Cardiac muscle cell (in vitro differentiated cells and primary cell): ENCODE measurements around the gene CGN. TPM values are rescaled to one million over a fixed set of nuclear protein-coding genes. Genes with fewer than 3 reads are reported as not detected.

Experiments
- DNase-seq, 2 donors: peaks; one replicate each; pipeline versions ENCODE4 v3.0.0 to v3.0.0-alpha.2; 2010 to 2017; ENCODE audit warnings: low read depth in 1 of 2, low spot score in 1 of 2
- H3K27ac ChIP-seq: fragments of 200-600 bp; sonication (generic); 2 replicates; pipeline ENCODE4 v1.5.1; 2016
- H3K27me3 ChIP-seq: fragments of 200-600 bp; sonication (generic); 2 replicates; pipeline ENCODE4 v1.6.0; 2016; ENCODE audit warnings: control low read depth
- H3K36me3 ChIP-seq: fragments of 200-600 bp; sonication (generic); 2 replicates; pipeline ENCODE4 v1.5.1; 2016; ENCODE audit warnings: control low read depth
- H3K4me1 ChIP-seq: fragments of 200-600 bp; sonication (generic); 2 replicates; pipeline ENCODE4 v1.8.1; 2017; ENCODE audit warnings: low read depth, mild to moderate bottlenecking, mixed run types
- H3K4me3 ChIP-seq: fragments of 200-600 bp; sonication (generic); 2 replicates; pipeline ENCODE4 v1.5.1; 2016; ENCODE audit warnings: mild to moderate bottlenecking
- H3K9me3 ChIP-seq: fragments of 200-600 bp; sonication (generic); 2 replicates; pipeline ENCODE4 v1.5.1; 2017; ENCODE audit warnings: low read depth, mild to moderate bottlenecking, control low read depth
- CTCF ChIP-seq: IDR thresholded peaks from 2 replicates; pipeline ENCODE4 v1.5.1; 2012; ENCODE audit warnings: low read depth, mild to moderate bottlenecking, low read length
- polyA plus RNA-seq: library from polyadenylated mRNA; unstranded; fragments of >200 nt; fragmentation: Nextera tagmentation; extraction: Ambion mirVana; gene quantifications from 2 replicates; pipeline ENCODE4 v1.2.1, GENCODE V29; 2016
- total RNA-seq: library from RNA; depleted of rRNA; stranded (reverse); fragments of >200 nt; gene quantifications from 2 replicates; pipeline ENCODE4 v1.2.3, GENCODE V29; 2016

CGN gene
- total and polyA plus RNA-seq, 2 experiments from 2014 or later: 1.2 to 4.3 TPM

- Histone ChIP-seq H3K4me3 (no peak overlapping the region), H3K4me1 (no peaks in the 10 kb centered on the region), H3K27me3 (no peaks in the 10 kb centered on the region), H3K27ac (no peak overlapping the region), H3K9me3 (no peaks in the 10 kb centered on the region), H3K36me3 (peaks cover 6% of the 10 kb centered on the region)
- no peak for DNase-seq
- no peak for TF ChIP-seq CTCF
These were observed 67.8 kb downstream of the CGN start for GRCh38 chr1:151578941-151579340.

GRCh38 chr1:151579436-151580225, 68.4 kb downstream of the CGN start:
- no peaks in the 10 kb centered on the region for H3K4me1 ChIP-seq
- DNase-seq: peak in 1 of 2 donors; percentile 23
- H3K27me3 ChIP-seq: no peaks in the 10 kb centered on the region
- no peak overlapping the region for H3K4me3 ChIP-seq
- TF ChIP-seq CTCF: no peak
- no peaks in the 10 kb centered on the region for H3K9me3 ChIP-seq
- no peak overlapping the region for H3K27ac ChIP-seq
- peaks cover 6% of the 10 kb centered on the region for H3K36me3 ChIP-seq

- no peak for TF ChIP-seq CTCF
- Histone ChIP-seq H3K9me3 (no peaks in the 10 kb centered on the region), H3K4me1 (no peaks in the 10 kb centered on the region), H3K27me3 (no peaks in the 10 kb centered on the region), H3K27ac (no peak overlapping the region), H3K4me3 (no peak overlapping the region), H3K36me3 (peaks cover 6% of the 10 kb centered on the region)
- DNase-seq: no peak
These were observed 70.3 kb downstream of the CGN start for GRCh38 chr1:151581451-151581850.

DNA sequence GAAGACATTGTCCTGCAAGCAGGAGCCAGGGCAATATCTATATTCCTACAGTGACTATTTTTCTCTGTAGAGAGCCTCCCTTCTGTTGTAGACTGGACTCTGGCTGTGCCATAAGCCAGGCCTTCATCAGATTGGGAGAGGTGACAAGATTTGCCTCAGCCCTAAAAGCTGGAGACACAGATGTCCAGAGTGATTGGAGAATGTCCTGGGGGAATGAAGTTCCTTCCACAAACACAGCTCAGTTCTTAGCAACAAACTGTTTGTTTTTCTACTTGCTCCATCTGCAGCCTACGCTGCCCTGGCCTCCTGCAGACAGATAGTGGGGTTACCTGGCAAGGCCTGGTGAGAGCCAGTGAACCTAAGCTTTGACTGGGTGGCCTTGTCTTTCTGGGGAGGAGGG, 70.7 kb downstream of the CGN start:
- no peak overlapping the region for H3K27ac ChIP-seq
- H3K36me3 ChIP-seq: peaks cover 6% of the 10 kb centered on the region
- H3K4me3 ChIP-seq: no peak overlapping the region
- DNase-seq: no peak
- H3K27me3 ChIP-seq: no peaks in the 10 kb centered on the region
- H3K4me1 ChIP-seq: no peaks in the 10 kb centered on the region
- H3K9me3 ChIP-seq: no peaks in the 10 kb centered on the region
- no peak for TF ChIP-seq CTCF

- Histone ChIP-seq H3K27ac (no peak overlapping the region), H3K36me3 (peaks cover 2% of the 10 kb centered on the region), H3K4me1 (no peaks in the 10 kb centered on the region), H3K27me3 (no peaks in the 10 kb centered on the region), H3K9me3 (no peaks in the 10 kb centered on the region), H3K4me3 (no peak overlapping the region)
- DNase-seq: no peak
- no peak for TF ChIP-seq CTCF
These were observed 72.6 kb downstream of the CGN start for GRCh38 chr1:151583796-151584195.
